Panc1 (cell line): ENCODE data around the gene TEX54. TPM values are rescaled to one million over a fixed set of nuclear protein-coding genes. Genes with fewer than 3 reads are reported as not detected.

Experiments used
- ATAC-seq: fragments of 200-7000 bp; cut with Tn5 transposase; 2 replicates; pipeline ENCODE4 v1.9.1; 2020; ENCODE audit warnings: mild to moderate bottlenecking, moderate library complexity
- BruUV-seq: library from RNA; stranded (reverse); fragments of 400-500 nt; replicated peaks from 2 replicates; lab custom pipeline; 2021; lab: Mats Ljungman, UMichigan
- CTCF ChIA-PET: fragments of 300-600 bp; sonication (Branson Sonifier 250); formaldehyde crosslinking; loops from one replicate; lab custom pipeline; 2022; ENCODE audit warnings: antibody characterized with exemption; lab: Charles Lee
- POLR2A ChIA-PET: fragments of 300-600 bp; sonication (Branson Sonifier 250); formaldehyde crosslinking; loops from one replicate; lab custom pipeline; 2022; ENCODE audit warnings: antibody characterized with exemption; lab: Charles Lee
- DNase-seq: peaks from one replicate; pipeline ENCODE4 v3.0.0-alpha.2; 2010; ENCODE audit warnings: low read depth, low spot score
- H3K27ac ChIP-seq: 2 replicates; pipeline ENCODE4 v1.5.1; 2011; ENCODE audit warnings: mild to moderate bottlenecking, low read length, inconsistent platforms
- H3K27me3 ChIP-seq: fragments of 200-500 bp; sonication (Bioruptor generic); 2 replicates; pipeline ENCODE4 v1.6.0; 2014; ENCODE audit warnings: low read length, inconsistent platforms; ENCODE audit not compliant: control insufficient read depth, insufficient read depth
- H3K36me3 ChIP-seq: fragments of 200-500 bp; sonication (Bioruptor generic); 2 replicates; pipeline ENCODE4 v1.5.1; 2014; ENCODE audit warnings: inconsistent platforms, mild to moderate bottlenecking, low read length, moderate library complexity; ENCODE audit not compliant: control insufficient read depth, insufficient read depth
- H3K4me1 ChIP-seq: 2 replicates; pipeline ENCODE4 v1.5.1; 2011; ENCODE audit warnings: inconsistent platforms, mild to moderate bottlenecking, low read length, moderate library complexity; ENCODE audit not compliant: control insufficient read depth, insufficient read depth
- H3K4me3 ChIP-seq, 2 experiments: 2 replicates each; pipeline ENCODE4 v1.5.1; 2011 to 2012; ENCODE audit warnings: low read depth in 2 of 2, low read length in 2 of 2, mild to moderate bottlenecking in 2 of 2, inconsistent platforms in 1 of 2, moderate library complexity in 1 of 2
- H3K9me3 ChIP-seq: fragments of 200-500 bp; sonication (Bioruptor generic); 2 replicates; pipeline ENCODE4 v1.5.1; 2014; ENCODE audit warnings: low read depth, mild to moderate bottlenecking, inconsistent platforms, low read length, moderate library complexity; ENCODE audit not compliant: control insufficient read depth, insufficient read depth
- CTCF ChIP-seq: fragments of 450-650 bp; IDR thresholded peaks from 2 replicates; pipeline ENCODE4 v1.5.1; 2017; ENCODE audit warnings: mild to moderate bottlenecking
- POLR2AphosphoS5 ChIP-seq: IDR thresholded peaks from 2 replicates; pipeline ENCODE4 v1.6.1; 2012; ENCODE audit warnings: mild to moderate bottlenecking, low read depth, low read length, moderate library complexity
- REST ChIP-seq, 2 experiments: IDR thresholded peaks; 2 replicates each; pipeline ENCODE4 v1.6.1; 2011 to 2012; ENCODE audit warnings: low read depth in 2 of 2, control low read depth in 1 of 2, low read length in 1 of 2, mild to moderate bottlenecking in 1 of 2, moderate library complexity in 1 of 2; ENCODE audit not compliant: insufficient read depth in 1 of 2
- SIN3A ChIP-seq: IDR thresholded peaks from 2 replicates; pipeline ENCODE4 v1.6.1; 2012; ENCODE audit warnings: low read depth, mild to moderate bottlenecking, low read length, moderate library complexity, borderline replicate concordance; ENCODE audit not compliant: insufficient read depth
- TCF7L2 ChIP-seq: IDR thresholded peaks from 2 replicates; pipeline ENCODE4 v1.6.1; 2011; ENCODE audit warnings: mild to moderate bottlenecking, low read depth, low read length, inconsistent platforms
- in situ Hi-C: cut with HindIII; loops from 2 replicates; pipeline ENCODE4 v1.10.0; 2016; ENCODE audit warnings: low sequenced_read_pairs, low pct_unique_long_range_greater_than_20kb
- intact Hi-C: fragments of 100-400 bp; cut with micrococcal nuclease; formaldehyde crosslinking; loops from one replicate; pipeline ENCODE4 v1.10.0; 2022; ENCODE audit not compliant: unreplicated experiment
- total RNA-seq: library from RNA; stranded (reverse); gene quantifications from one replicate; pipeline ENCODE4 v1.2.1, GENCODE V29; 2021; ENCODE audit not compliant: unreplicated experiment

The TEX54 gene
- total RNA-seq, 1 experiment from 2014 or later = not detected

DNA sequence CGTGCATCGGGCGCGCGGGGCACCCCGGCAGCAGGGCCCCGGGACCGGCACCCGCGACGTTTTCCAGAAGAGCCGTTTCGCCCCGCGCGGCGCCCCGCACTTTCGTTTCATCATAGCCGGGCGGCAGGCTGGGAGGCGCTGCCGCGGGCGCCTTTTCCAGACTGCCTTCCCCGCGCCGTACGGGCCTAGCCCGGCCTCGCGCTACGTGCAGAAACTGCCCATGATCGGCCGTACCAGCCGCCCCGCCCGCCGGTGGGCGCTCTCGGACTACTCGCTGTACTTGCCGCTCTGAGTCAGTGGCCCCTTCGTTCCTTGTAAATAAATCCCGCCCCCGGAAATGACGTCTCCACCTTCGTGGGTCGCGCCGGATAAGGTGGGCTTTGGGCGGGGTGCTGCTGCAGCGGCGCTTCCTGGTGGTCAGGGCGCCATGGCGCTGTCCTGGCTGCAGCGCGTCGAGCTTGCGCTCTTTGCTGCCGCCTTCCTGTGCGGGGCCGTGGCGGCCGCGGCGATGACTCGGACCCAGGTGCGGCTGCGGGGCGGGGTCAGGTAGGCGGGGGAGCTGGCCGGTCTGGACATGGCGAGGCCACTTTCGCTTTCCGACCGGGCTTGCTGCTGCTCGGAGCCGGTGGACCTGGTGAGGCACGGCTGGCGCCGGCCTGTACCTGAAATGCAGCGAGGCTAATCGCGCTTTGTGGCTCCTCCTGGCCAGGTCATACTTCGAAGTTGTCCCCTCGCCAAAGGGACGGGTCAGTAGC is 45.5 kb downstream of the TEX54 start, which contains the start of gene TMEM179B:
TMEM179B (plus strand) TSS at position 398 of the 755 bp plus-strand sequence; CDS start at position 428, 30 bp downstream.
- Histone ChIP-seq H3K27ac (peak within 1 kb of the TSS; percentile 87), H3K9me3 (no peaks in the 10 kb centered on the region), H3K36me3 (peaks cover 3% of the 10 kb centered on the region), H3K4me3 (peak within 1 kb of the TSS; percentile 86 to 98), H3K27me3 (no peaks in the 10 kb centered on the region), H3K4me1 (peaks cover 33% of the 10 kb centered on the region)
- DNase-seq (peak; percentile 78), ATAC-seq (peak; percentile 83)
- ChIA-PET POLR2A (interaction anchor here (0.5 to 0.6 kb wide), 2 partner anchors 43 to 185 kb away, joined by 3 to 11 read pairs; partner anchors contain the start of gene MTA2), CTCF (interaction anchor here (0.6 to 1.4 kb wide), 5 partner anchors 12 to 177 kb away, joined by 3 to 7 read pairs (median 4); partner anchors contain the start of gene TAF6L)
- no TSS peak for BruUV-seq
- in situ Hi-C loops (no loop called here), intact Hi-C loops (loop anchor here (2.0 kb wide), 1 partner anchor 76 kb away; no protein-coding TSS in a partner anchor)
- TF ChIP-seq CTCF (peak; percentile 61; the same call in 1 of the 2 replicates), SIN3A (peak; percentile 90; the same call in 1 of the 2 replicates), POLR2AphosphoS5 (peak; percentile 95), TCF7L2 (peak; percentile 36; the same call in 1 of the 2 replicates), REST (IDR thresholded peaks at IDR 0.05; ENCODE audit: insufficient read depth in 1 of 2, low read depth in 2 of 2, low read length in 1 of 2) (peak in 1 of 2 experiments; percentile 74; a peak in 1 of 4 replicates)

- ChIA-PET POLR2A (interaction anchor here (0.5 to 0.9 kb wide), 4 partner anchors 41 to 185 kb away, joined by 3 to 8 read pairs (median 4); partner anchors contain the start of gene MTA2), CTCF (interaction anchor here (0.5 to 1.4 kb wide), 7 partner anchors 11 to 177 kb away, joined by 3 to 7 read pairs (median 3); partner anchors contain the start of gene TAF6L)
- intact Hi-C loops (loop anchor here (2.0 kb wide), 1 partner anchor 76 kb away; no protein-coding TSS in a partner anchor), in situ Hi-C loops (no loop called here)
- BruUV-seq = no TSS peak
- Histone ChIP-seq H3K27ac (peak overlapping the region; percentile 87), H3K9me3 (no peaks in the 10 kb centered on the region), H3K36me3 (peaks cover 3% of the 10 kb centered on the region), H3K4me1 (peaks cover 30% of the 10 kb centered on the region), H3K27me3 (no peaks in the 10 kb centered on the region), H3K4me3 (peak overlapping the region; percentile 86 to 98)
- ATAC-seq (peak; percentile 81), DNase-seq (no peak)
- no peak for TF ChIP-seq POLR2AphosphoS5
- peak; percentile 98 for TF ChIP-seq CTCF
- TF ChIP-seq SIN3A = peak; percentile 19; the same call in 1 of the 2 replicates
Measured at GRCh38 chr11:62786318-62787004, 46.2 kb downstream of the TEX54 start.
